NCI-H1694 treated with DMSO at 0.1 percent for 48 hours (cell line): ENCODE measurements around the gene REEP6.

Experiments
- DNase-seq: peaks from one replicate; lab custom pipeline; 2025; lab: John Stamatoyannopoulos, UW

REEP6 gene

DNA sequence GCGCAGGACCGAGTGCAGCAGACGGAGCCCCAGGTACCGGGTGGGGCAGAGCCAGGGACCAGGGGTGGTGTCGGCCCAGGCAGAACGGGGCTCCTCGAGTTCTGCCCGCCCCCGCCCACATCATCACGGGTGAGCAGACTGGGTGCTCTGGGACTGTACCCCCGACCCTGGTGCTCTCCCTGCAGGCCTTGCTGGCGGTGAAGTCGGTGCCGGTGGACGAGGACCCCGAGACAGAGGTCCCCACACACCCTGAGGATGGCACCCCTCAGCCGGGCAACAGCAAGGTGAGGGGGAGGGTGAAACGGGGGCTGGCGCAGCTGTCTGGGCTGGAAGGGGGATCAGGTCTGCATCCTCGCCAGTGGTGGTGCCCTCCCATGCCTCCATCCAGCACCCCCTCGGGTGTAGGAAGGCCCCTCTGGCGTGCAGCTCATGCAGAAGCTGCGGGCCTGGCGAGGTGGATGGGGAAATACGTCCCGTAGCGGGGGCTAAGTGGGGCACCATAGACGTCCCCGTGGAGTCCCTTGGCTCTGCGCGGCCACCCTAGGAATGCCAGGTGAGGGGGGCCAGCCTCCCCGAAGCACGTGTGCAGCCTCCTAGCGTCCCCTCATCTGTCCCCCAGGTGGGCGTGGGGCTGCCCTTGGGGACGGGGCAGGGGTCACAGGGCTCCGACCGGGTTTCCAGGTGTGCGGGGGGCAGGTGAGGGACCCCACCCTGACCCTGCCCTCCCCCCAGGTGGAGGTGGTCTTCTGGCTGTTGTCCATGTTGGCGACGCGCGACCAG lies 34.7 kb upstream of the REEP6 start:
- no peak for DNase-seq

- no peak for DNase-seq
Measured at GRCh38 chr19:1457031-1457739, 33.8 kb upstream of the REEP6 start.

GRCh38 chr19:1457892-1458291 lies 33.1 kb upstream of the REEP6 start:
- DNase-seq, result no peak

DNA sequence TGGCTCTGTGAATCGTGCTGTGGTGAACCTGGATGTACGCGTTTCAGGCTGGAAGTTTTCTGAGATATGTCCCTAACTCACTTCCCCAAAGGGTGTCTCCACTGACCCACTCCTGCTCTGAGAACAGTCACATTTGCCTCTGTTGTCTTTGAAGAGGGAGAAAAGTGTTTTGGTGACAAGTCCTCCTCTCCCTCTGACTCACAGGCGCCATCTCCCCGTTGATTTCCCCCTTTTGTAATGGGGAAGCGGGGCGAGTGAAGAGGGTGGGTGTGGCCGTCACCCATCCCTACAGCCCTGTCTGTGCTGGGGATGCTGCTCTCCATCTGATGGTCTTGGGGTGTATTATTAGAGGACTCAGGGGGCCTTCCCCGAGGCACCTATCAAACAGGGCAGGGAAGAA lies 31.5 kb upstream of the REEP6 start:
- DNase-seq, result no peak

- no peak for DNase-seq
Measured at GRCh38 chr19:1460033-1460995, 30.7 kb upstream of the REEP6 start.

DNA sequence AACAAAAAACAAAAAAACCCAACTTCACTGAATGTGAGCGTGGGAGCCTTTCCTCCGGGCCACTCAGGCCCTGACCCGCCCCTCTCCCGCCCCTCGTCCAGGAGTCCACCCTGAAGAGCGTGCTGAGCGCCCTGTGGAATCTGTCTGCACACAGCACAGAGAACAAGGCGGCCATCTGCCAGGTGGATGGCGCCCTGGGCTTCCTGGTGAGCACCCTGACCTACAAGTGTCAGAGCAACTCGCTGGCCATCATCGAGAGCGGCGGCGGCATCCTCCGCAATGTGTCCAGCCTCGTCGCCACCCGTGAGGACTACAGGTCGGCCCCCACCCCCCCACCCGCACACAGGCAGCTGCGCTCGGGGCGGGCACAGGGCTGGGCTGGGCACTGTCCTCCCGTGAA lies 29.1 kb upstream of the REEP6 start:
- DNase-seq, result no peak

- DNase-seq, result no peak
Measured at GRCh38 chr19:1465191-1466016, 25.6 kb upstream of the REEP6 start.

DNA sequence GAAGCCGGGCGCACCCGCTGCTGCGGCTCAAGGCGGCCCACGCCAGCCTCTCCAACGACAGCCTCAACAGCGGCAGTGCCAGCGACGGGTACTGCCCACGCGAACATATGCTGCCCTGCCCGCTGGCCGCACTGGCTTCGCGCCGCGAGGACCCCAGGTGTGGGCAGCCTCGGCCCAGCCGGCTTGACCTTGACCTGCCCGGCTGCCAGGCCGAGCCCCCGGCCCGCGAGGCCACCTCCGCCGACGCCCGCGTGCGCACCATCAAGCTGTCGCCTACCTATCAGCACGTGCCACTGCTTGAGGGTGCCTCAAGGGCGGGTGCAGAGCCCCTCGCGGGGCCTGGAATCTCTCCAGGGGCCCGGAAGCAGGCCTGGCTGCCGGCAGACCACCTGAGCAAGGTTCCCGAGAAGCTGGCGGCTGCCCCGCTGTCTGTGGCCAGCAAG lies 24.9 kb upstream of the REEP6 start:
- no peak for DNase-seq

DNA sequence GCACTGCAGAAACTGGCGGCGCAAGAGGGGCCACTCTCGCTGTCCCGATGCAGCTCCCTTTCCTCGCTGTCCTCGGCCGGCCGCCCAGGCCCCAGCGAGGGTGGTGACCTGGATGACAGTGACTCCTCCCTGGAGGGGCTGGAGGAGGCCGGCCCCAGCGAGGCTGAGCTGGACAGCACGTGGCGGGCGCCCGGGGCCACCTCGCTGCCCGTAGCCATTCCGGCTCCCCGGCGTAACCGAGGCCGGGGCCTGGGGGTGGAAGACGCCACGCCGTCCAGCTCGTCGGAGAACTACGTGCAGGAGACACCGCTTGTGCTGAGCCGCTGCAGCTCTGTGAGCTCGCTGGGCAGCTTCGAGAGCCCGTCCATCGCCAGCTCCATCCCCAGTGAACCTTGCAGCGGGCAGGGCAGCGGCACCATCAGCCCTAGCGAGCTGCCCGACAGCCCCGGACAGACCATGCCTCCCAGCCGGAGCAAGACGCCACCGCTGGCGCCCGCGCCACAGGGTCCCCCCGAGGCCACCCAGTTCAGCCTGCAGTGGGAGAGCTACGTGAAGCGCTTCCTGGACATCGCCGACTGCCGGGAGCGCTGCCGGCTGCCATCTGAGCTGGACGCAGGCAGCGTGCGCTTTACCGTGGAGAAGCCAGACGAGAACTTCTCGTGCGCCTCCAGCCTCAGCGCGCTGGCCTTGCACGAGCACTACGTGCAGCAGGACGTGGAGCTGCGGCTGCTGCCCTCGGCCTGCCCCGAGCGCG lies 24.3 kb upstream of the REEP6 start:
- no peak for DNase-seq

DNA sequence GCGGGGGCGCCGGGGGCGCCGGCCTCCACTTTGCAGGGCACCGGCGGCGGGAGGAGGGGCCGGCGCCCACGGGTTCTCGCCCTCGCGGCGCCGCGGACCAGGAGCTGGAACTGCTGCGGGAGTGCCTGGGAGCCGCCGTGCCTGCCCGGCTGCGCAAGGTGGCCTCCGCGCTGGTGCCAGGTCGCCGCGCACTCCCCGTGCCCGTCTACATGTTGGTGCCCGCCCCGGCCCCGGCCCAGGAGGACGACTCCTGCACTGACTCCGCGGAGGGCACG lies 23.8 kb upstream of the REEP6 start:
- no peak for DNase-seq

GRCh38 chr19:1467490-1468273 lies 23.3 kb upstream of the REEP6 start:
- DNase-seq, result no peak

DNA sequence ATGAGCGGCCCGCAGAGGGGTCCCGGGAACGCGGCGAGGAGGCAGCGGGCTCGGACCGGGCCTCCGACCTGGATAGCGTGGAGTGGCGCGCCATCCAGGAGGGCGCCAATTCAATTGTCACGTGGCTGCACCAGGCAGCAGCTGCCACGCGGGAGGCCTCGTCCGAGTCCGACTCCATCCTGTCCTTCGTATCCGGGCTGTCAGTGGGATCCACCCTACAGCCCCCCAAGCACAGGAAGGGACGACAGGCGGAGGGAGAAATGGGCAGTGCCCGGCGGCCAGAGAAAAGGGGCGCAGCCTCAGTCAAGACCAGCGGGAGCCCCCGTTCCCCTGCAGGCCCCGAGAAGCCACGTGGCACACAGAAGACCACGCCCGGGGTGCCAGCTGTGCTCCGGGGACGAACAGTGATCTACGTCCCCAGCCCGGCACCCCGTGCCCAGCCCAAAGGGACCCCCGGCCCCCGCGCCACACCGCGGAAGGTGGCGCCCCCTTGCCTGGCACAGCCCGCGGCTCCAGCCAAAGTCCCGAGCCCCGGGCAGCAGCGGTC lies 22.6 kb upstream of the REEP6 start:
- DNase-seq, result no peak

GRCh38 chr19:1468821-1469254 lies 22.1 kb upstream of the REEP6 start:
- no peak for DNase-seq

GRCh38 chr19:1469255-1470054 lies 21.5 kb upstream of the REEP6 start:
- no peak for DNase-seq

GRCh38 chr19:1470055-1470304 lies 21.0 kb upstream of the REEP6 start:
- no peak for DNase-seq

DNA sequence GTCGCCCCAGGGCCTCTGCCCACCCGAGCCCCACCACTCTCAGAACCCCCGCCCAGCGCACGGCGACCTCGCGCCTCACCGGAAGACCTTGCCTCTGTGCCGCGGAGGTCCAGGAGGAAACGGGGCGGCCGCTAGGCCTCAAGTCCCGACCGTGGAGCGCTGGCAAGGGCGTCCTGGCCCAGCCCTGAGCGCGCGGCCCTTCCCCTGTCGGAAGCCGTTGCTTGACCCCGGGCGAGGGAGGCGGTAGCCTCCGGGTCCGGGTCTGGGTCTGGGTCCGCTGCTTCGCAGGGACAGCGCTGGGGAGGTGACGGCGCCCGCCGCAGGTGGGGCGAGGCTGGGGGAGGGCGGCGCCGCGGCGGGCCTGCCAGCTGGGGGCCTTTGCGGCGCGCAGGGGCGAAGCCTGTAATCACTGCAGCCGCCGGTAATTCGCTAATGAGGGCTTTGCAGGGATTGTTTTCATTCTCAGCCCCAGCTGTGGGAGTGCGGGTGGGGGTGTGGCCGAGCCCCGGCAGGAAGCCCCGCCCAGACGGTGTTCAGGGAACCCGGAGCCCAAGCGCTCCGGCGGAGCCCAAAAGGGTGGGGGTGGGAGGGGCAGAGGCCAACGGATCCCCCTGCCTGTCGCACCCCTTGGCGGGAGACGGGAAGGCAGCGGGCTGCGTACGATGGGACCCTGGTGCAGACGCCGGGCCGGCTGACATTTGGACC lies 20.5 kb upstream of the REEP6 start:
- DNase-seq, result peak; percentile 32

DNA sequence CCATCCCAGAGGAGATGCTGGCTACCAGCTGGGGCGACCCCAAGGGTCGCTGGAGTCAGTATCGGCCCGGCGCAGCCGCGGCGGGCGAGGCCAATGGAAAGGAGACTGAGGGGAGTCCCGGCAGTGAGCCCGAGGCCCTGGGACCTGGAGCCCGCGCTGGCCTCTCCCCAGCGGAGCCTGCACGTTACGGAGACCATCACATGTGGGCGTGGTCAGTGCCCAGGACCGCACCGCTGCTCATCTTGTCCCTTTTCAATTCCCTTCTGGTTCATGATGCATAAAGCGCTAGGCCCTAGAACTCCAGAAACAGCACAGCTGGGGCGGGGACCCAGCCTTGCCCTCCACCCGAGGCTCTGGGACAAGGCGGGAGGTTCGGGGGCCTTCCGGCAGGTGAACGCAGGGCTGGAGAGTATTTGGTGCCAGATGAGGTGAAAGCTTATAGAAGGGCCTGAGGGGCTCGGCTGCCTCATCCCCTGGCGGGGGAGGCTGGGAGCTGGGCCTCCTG lies 19.9 kb upstream of the REEP6 start:
- DNase-seq, result no peak

- no peak for DNase-seq
Measured at GRCh38 chr19:1471515-1472160, 19.3 kb upstream of the REEP6 start.
